ENCODE results near the gene MED27.

DNA sequence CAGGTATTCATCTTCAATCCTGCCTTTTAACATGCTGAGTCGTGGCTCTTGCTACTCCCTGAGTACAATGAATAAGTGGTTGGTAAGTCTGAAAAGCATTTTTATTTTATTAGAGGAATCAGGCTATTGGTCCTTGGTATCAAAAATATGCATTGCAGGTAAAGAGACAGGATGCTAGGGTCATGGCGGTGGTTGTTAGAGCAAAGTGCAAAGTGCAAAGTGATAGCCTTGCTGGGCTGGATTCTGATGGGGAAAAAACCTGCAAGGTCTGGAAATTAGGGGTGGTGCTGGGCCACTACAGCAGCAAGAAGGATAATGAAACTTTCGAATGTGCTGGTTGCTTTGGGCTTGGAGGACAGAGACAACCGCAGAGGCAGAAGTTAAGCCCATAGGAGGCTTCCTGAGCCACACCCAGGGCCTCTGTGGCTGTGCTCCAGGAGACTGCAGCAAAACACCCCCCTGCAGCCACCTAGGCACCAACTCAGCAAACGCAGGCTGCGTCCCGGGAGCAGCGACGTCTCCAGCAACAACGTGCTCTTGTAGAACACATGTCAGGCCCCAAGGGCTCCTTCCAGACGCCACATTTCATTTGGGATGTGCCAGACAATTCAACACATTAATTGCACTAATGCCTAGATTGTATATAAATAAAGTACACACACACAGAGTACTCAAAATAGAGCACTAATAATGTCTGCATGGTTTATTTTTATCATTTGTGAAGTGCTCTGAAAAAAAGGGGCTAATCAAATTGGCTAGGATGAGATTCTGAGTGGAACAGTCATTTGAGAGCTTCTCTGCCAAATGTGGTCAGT, 190.0 kb downstream of the MED27 start:
- TF ChIP-seq, protein P1, sequence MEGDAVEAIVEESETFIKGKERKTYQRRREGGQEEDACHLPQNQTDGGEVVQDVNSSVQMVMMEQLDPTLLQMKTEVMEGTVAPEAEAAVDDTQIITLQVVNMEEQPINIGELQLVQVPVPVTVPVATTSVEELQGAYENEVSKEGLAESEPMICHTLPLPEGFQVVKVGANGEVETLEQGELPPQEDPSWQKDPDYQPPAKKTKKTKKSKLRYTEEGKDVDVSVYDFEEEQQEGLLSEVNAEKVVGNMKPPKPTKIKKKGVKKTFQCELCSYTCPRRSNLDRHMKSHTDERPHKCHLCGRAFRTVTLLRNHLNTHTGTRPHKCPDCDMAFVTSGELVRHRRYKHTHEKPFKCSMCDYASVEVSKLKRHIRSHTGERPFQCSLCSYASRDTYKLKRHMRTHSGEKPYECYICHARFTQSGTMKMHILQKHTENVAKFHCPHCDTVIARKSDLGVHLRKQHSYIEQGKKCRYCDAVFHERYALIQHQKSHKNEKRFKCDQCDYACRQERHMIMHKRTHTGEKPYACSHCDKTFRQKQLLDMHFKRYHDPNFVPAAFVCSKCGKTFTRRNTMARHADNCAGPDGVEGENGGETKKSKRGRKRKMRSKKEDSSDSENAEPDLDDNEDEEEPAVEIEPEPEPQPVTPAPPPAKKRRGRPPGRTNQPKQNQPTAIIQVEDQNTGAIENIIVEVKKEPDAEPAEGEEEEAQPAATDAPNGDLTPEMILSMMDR (conservative IDR thresholded peaks at IDR 0.05; ENCODE audit: low read length): no peak
- no peak for TF ChIP-seq EZH2phosphoT487 (IDR thresholded peaks at IDR 0.05; ENCODE audit: borderline replicate concordance)
